Muscle layer of duodenum (tissue), 2 donors: ENCODE data around the gene GALNT10.

Experiments used
- H3K27ac ChIP-seq: one replicate; pipeline ENCODE4 v1.7.0; 2013; ENCODE audit warnings: mild to moderate bottlenecking, low read length
- H3K27me3 ChIP-seq: one replicate; pipeline ENCODE4 v1.7.0; 2013; ENCODE audit warnings: low read depth, mild to moderate bottlenecking, control low read depth, low read length
- H3K36me3 ChIP-seq, 2 donors: one replicate each; pipeline ENCODE4 v1.7.0; 2013; ENCODE audit warnings: low read length in 2 of 2, control low read depth in 1 of 2, mild to moderate bottlenecking in 1 of 2; ENCODE audit not compliant: insufficient read depth in 2 of 2, control insufficient read depth in 1 of 2
- H3K4me1 ChIP-seq, 2 donors: one replicate each; pipeline ENCODE4 v1.7.0; 2013; ENCODE audit warnings: low read length in 2 of 2, mild to moderate bottlenecking in 2 of 2, control low read depth in 1 of 2, moderate library complexity in 1 of 2; ENCODE audit not compliant: insufficient read depth in 2 of 2, control insufficient read depth in 1 of 2
- H3K4me3 ChIP-seq, 2 donors: one replicate each; pipeline ENCODE4 v1.7.0; 2013; ENCODE audit warnings: low read length in 2 of 2, low read depth in 1 of 2, mild to moderate bottlenecking in 1 of 2
- H3K9me3 ChIP-seq, 2 donors: one replicate each; pipeline ENCODE4 v1.7.0; 2013; ENCODE audit warnings: low read length in 2 of 2, control low read depth in 1 of 2, mild to moderate bottlenecking in 1 of 2; ENCODE audit not compliant: control insufficient read depth in 1 of 2
- donor health status: healthy.

The GALNT10 gene

GRCh38 chr5:154364771-154365170, 174.2 kb downstream of the GALNT10 start:
- Histone ChIP-seq H3K4me1 (peaks cover 0 to 24% of the 10 kb centered on the region in 2 donors), H3K27me3 (no peaks in the 10 kb centered on the region), H3K4me3 (no peak overlapping the region), H3K27ac (no peak overlapping the region), H3K9me3 (no peaks in the 10 kb centered on the region), H3K36me3 (peaks cover 4 to 5% of the 10 kb centered on the region in 2 donors)

- no peak overlapping the region for H3K27ac ChIP-seq
- no peaks in the 10 kb centered on the region for H3K27me3 ChIP-seq
- no peak overlapping the region for H3K4me3 ChIP-seq
- H3K4me1 ChIP-seq: peaks cover 0 to 24% of the 10 kb centered on the region in 2 donors
- no peaks in the 10 kb centered on the region for H3K9me3 ChIP-seq
- peaks cover 4 to 6% of the 10 kb centered on the region in 2 donors for H3K36me3 ChIP-seq
Observed at GRCh38 chr5:154365823-154366222, 175.3 kb downstream of the GALNT10 start.

DNA sequence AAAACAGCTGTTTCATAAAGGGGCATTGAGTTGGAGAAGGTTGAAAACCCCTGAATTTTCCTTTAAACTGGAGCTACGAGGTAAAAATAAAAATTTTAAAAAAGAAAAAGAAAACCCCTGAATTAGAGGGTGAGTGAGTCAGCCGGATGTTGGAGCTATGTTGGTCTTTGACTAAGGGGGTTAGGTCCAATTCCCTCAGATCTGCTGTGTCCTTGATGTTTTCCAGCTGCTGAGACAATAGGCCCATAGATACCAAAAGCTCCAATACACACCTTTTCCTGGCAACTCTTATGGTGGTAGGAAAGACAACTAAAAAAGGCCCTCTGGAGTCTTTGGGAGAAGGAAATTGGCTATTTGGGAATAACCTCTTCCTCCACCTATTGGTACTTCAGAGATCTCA, 175.8 kb downstream of the GALNT10 start:
- Histone ChIP-seq H3K36me3 (peaks cover 4 to 6% of the 10 kb centered on the region in 2 donors), H3K9me3 (no peaks in the 10 kb centered on the region), H3K27me3 (no peaks in the 10 kb centered on the region), H3K4me3 (no peak overlapping the region), H3K27ac (no peak overlapping the region), H3K4me1 (peaks cover 0 to 24% of the 10 kb centered on the region in 2 donors)

GRCh38 chr5:154367101-154367500, 176.6 kb downstream of the GALNT10 start:
- H3K27ac ChIP-seq: no peak overlapping the region
- H3K4me3 ChIP-seq: no peak overlapping the region
- H3K36me3 ChIP-seq: peaks cover 0 to 6% of the 10 kb centered on the region in 2 donors
- H3K27me3 ChIP-seq: no peaks in the 10 kb centered on the region
- no peaks in the 10 kb centered on the region for H3K9me3 ChIP-seq
- peaks cover 0 to 27% of the 10 kb centered on the region in 2 donors for H3K4me1 ChIP-seq

- H3K4me1 ChIP-seq: peaks cover 0 to 31% of the 10 kb centered on the region in 2 donors
- no peak overlapping the region for H3K4me3 ChIP-seq
- no peak overlapping the region for H3K27ac ChIP-seq
- no peaks in the 10 kb centered on the region for H3K27me3 ChIP-seq
- no peaks in the 10 kb centered on the region for H3K9me3 ChIP-seq
- peaks cover 0 to 6% of the 10 kb centered on the region in 2 donors for H3K36me3 ChIP-seq
Observed at GRCh38 chr5:154368041-154368800, 177.7 kb downstream of the GALNT10 start.

- H3K27ac ChIP-seq: no peak overlapping the region
- no peaks in the 10 kb centered on the region for H3K9me3 ChIP-seq
- no peak overlapping the region for H3K4me3 ChIP-seq
- H3K27me3 ChIP-seq: no peaks in the 10 kb centered on the region
- H3K4me1 ChIP-seq: peaks cover 0 to 24% of the 10 kb centered on the region in 2 donors
- H3K36me3 ChIP-seq: peaks cover 0 to 6% of the 10 kb centered on the region in 2 donors
Observed at GRCh38 chr5:154369682-154370081, 179.1 kb downstream of the GALNT10 start.

DNA sequence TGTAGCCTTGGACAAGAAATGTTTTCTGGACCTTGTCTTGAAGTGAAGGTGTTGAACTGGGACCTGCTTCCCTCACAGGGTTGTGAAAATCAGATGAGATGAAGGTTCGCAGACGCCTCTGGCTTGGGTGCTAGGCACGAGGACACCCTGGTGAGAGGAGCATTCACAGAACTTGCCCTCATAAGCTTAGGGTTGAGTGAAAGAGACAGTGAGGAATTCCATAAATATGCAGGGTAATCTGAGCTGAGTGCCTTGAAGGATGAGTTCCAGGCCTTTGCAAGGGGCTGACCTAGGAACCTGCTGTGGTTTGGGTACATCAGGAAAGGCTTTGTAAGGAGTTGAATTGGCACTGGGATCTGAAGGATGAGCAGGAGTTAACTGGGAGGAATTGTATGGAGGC, 179.6 kb downstream of the GALNT10 start:
- H3K36me3 ChIP-seq: peaks cover 0 to 6% of the 10 kb centered on the region in 2 donors
- H3K27me3 ChIP-seq: no peaks in the 10 kb centered on the region
- no peaks in the 10 kb centered on the region for H3K9me3 ChIP-seq
- H3K4me1 ChIP-seq: peaks cover 0 to 19% of the 10 kb centered on the region in 2 donors
- H3K4me3 ChIP-seq: no peak overlapping the region
- H3K27ac ChIP-seq: no peak overlapping the region

DNA sequence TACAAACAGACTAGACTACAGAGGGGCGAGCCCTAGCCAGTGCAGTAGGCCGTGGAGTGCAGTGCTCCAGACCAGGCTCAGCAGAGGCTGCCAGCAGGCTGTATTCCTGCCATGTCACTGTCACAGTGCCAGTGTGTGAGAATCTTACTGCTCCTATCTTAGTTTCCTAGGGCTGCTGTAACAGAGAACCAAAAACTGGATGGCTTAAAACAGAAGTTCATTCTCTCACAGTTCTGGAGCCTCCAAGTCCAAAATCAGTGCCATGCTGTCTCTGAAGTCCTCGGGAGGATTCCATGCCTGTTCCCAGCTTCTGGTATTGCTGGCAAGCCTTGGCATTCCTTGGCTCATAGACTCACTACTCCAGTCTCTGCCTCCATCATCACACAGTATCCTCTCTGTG, 180.3 kb downstream of the GALNT10 start:
- H3K27ac ChIP-seq: no peak overlapping the region
- peaks cover 0 to 9% of the 10 kb centered on the region in 2 donors for H3K36me3 ChIP-seq
- no peaks in the 10 kb centered on the region for H3K27me3 ChIP-seq
- H3K4me3 ChIP-seq: no peak overlapping the region
- no peaks in the 10 kb centered on the region for H3K9me3 ChIP-seq
- H3K4me1 ChIP-seq: peaks cover 0 to 14% of the 10 kb centered on the region in 2 donors

DNA sequence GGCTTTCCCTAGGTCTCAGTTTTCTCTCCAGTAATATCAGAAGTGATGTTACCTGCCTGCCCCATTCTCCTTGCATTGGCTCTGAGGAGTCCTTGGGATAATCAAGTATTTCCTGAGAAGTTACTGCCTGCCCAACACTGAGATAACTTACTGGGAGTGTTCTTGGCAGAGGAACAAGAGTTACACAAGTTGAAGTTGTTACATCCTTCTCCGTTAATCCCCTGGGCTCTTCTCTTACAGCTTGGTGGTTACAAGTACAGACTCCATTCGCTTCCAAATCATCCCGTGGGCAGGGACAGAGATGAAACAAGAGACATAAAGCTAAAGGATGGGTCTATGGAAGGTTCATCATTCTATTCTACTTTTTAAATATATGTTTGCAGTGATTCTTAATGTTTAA, 181.2 kb downstream of the GALNT10 start:
- peaks cover 5 to 18% of the 10 kb centered on the region in 2 donors for H3K36me3 ChIP-seq
- H3K4me3 ChIP-seq: no peak overlapping the region
- H3K27me3 ChIP-seq: no peaks in the 10 kb centered on the region
- H3K4me1 ChIP-seq: peaks cover 0 to 14% of the 10 kb centered on the region in 2 donors
- H3K9me3 ChIP-seq: no peaks in the 10 kb centered on the region
- no peak overlapping the region for H3K27ac ChIP-seq

GRCh38 chr5:154372661-154373060, 182.1 kb downstream of the GALNT10 start:
- no peak overlapping the region for H3K27ac ChIP-seq
- no peaks in the 10 kb centered on the region for H3K27me3 ChIP-seq
- no peak overlapping the region for H3K4me3 ChIP-seq
- H3K36me3 ChIP-seq: peaks cover 15 to 27% of the 10 kb centered on the region in 2 donors
- no peaks in the 10 kb centered on the region for H3K9me3 ChIP-seq
- peaks cover 0 to 14% of the 10 kb centered on the region in 2 donors for H3K4me1 ChIP-seq

GRCh38 chr5:154373326-154373725, 182.8 kb downstream of the GALNT10 start:
- peaks cover 0 to 8% of the 10 kb centered on the region in 2 donors for H3K4me1 ChIP-seq
- no peaks in the 10 kb centered on the region for H3K27me3 ChIP-seq
- H3K27ac ChIP-seq: no peak overlapping the region
- H3K4me3 ChIP-seq: no peak overlapping the region
- no peaks in the 10 kb centered on the region for H3K9me3 ChIP-seq
- peaks cover 21 to 31% of the 10 kb centered on the region in 2 donors for H3K36me3 ChIP-seq
